Activated naive CD4-positive, alpha-beta T cell treated with anti-CD3 and anti-CD28 coated beads, Interleukin-2, amount 10 ng/mL, durations not matched to agents 7 days and 5 days (primary cell): ENCODE data around the gene HIGD1A.
"Not testable (repeated sequence)": the region's sequence is repeated elsewhere in the genome, so short reads cannot be mapped to it uniquely, and the experiment has no call there.

Experiments used
- CTCF ChIA-PET: fragments of 350-600 bp; sonication (Branson Sonifier 250); formaldehyde crosslinking; loops from one replicate; lab custom pipeline; 2021; ENCODE audit warnings: antibody characterized with exemption; lab: Charles Lee
- DNase-seq: peaks from one replicate; pipeline ENCODE4 v3.0.0-alpha.2; 2020
- H3K27ac Mint-ChIP-seq: one replicate; pipeline ENCODE4 v1.8.0; 2021; ENCODE audit warnings: mild to moderate bottlenecking, moderate library complexity, mixed read lengths
- H3K27me3 Mint-ChIP-seq: one replicate; pipeline ENCODE4 v1.8.0; 2021; ENCODE audit warnings: mild to moderate bottlenecking, mixed read lengths
- H3K36me3 Mint-ChIP-seq: one replicate; pipeline ENCODE4 v1.8.0; 2021; ENCODE audit warnings: mixed read lengths
- H3K4me1 Mint-ChIP-seq: one replicate; pipeline ENCODE4 v1.8.0; 2021; ENCODE audit warnings: mixed read lengths
- H3K4me3 Mint-ChIP-seq: one replicate; pipeline ENCODE4 v1.8.0; 2021; ENCODE audit warnings: mild to moderate bottlenecking, moderate library complexity, mixed read lengths
- H3K9me3 Mint-ChIP-seq: one replicate; pipeline ENCODE4 v1.8.0; 2021; ENCODE audit warnings: mixed read lengths

The HIGD1A gene

GRCh38 chr3:42819351-42819965 is 15.2 kb upstream of the HIGD1A start:
- CTCF ChIA-PET, result interaction anchor here (0.8 to 1.9 kb wide), 3 partner anchors 12 to 20 kb away, joined by 3 to 5 read pairs (median 4); no protein-coding TSS in a partner anchor
- no peak for DNase-seq
- no peaks in the 10 kb centered on the region for H3K4me1 Mint-ChIP-seq
- no peaks in the 10 kb centered on the region for H3K9me3 Mint-ChIP-seq
- no peak overlapping the region for H3K4me3 Mint-ChIP-seq
- H3K27ac Mint-ChIP-seq, result no peak overlapping the region
- H3K36me3 Mint-ChIP-seq, result no peaks in the 10 kb centered on the region
- H3K27me3 Mint-ChIP-seq, result peaks cover 6% of the 10 kb centered on the region

DNA sequence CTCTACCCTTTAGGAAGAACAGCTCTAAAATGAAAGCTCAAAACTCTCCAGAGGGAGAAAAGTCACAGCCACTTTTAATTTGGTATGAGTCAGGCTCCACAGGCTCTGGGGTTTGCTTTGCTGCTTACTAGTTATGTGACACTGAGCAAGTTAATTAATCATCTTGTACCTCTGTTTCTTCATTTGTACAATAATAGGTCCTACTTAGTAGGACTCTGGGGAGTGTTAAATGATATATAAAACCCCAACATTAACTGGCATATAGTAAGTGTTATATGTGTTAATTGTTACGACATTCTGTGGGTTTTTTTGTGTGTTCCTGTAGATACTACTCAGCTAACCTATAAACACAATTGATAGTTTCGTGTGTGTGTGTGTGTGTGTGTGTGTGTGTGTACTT is 11.5 kb upstream of the HIGD1A start:
- no peaks in the 10 kb centered on the region for H3K9me3 Mint-ChIP-seq
- DNase-seq, result no peak
- H3K4me3 Mint-ChIP-seq, result no peak overlapping the region
- H3K36me3 Mint-ChIP-seq, result no peaks in the 10 kb centered on the region
- CTCF ChIA-PET, result interaction anchor here (0.7 to 1.3 kb wide), 2 partner anchors 11 to 32 kb away, joined by 5 read pairs; no protein-coding TSS in a partner anchor
- no peaks in the 10 kb centered on the region for H3K4me1 Mint-ChIP-seq
- H3K27ac Mint-ChIP-seq, result no peak overlapping the region
- H3K27me3 Mint-ChIP-seq, result peaks cover 7% of the 10 kb centered on the region

GRCh38 chr3:42814914-42815507 is 10.7 kb upstream of the HIGD1A start:
- H3K9me3 Mint-ChIP-seq, result no peaks in the 10 kb centered on the region
- no peaks in the 10 kb centered on the region for H3K36me3 Mint-ChIP-seq
- H3K4me3 Mint-ChIP-seq, result no peak overlapping the region
- no peak for DNase-seq
- H3K27ac Mint-ChIP-seq, result no peak overlapping the region
- no peaks in the 10 kb centered on the region for H3K4me1 Mint-ChIP-seq
- H3K27me3 Mint-ChIP-seq, result peaks cover 10% of the 10 kb centered on the region
- CTCF ChIA-PET, result interaction anchor here (1.3 kb wide), 1 partner anchor 32 kb away, joined by 5 read pairs; no protein-coding TSS in a partner anchor

- Mint-ChIP-seq H3K4me3 (no peak overlapping the region), H3K9me3 (no peaks in the 10 kb centered on the region), H3K27ac (no peak overlapping the region), H3K27me3 (peaks cover 16% of the 10 kb centered on the region), H3K36me3 (no peaks in the 10 kb centered on the region), H3K4me1 (no peaks in the 10 kb centered on the region)
- CTCF ChIA-PET, result no interaction called here
- DNase-seq, result no peak
Measured at GRCh38 chr3:42814246-42814645, 10.0 kb upstream of the HIGD1A start.

- H3K36me3 Mint-ChIP-seq, CTCF ChIA-PET, H3K27ac Mint-ChIP-seq, H3K4me3 Mint-ChIP-seq, DNase-seq, H3K9me3 Mint-ChIP-seq, H3K4me1 Mint-ChIP-seq: not testable (repeated sequence)
- H3K27me3 Mint-ChIP-seq, result peaks cover 33% of the 10 kb centered on the region
Measured at GRCh38 chr3:42811118-42811883, 7.0 kb upstream of the HIGD1A start.

- H3K27me3 Mint-ChIP-seq, result peaks cover 37% of the 10 kb centered on the region
- H3K4me3 Mint-ChIP-seq, H3K4me1 Mint-ChIP-seq, CTCF ChIA-PET, H3K27ac Mint-ChIP-seq, H3K9me3 Mint-ChIP-seq, DNase-seq, H3K36me3 Mint-ChIP-seq: not testable (repeated sequence)
Measured at GRCh38 chr3:42810706-42811105, 6.4 kb upstream of the HIGD1A start.

GRCh38 chr3:42809202-42809601 is 4.9 kb upstream of the HIGD1A start, which contains the start of gene ACKR2:
Gene ACKR2, plus strand, starts transcription at chr3:42809445. Its CDS starts 55,058 bp downstream, at chr3:42864503.
- Mint-ChIP-seq H3K4me1 (peaks cover 9% of the 10 kb centered on the region), H3K27me3 (peaks cover 50% of the 10 kb centered on the region), H3K27ac (no peak within 1 kb of the TSS), H3K4me3 (no peak within 1 kb of the TSS), H3K36me3 (no peaks in the 10 kb centered on the region), H3K9me3 (no peaks in the 10 kb centered on the region)
- DNase-seq, result no peak
- CTCF ChIA-PET, result interaction anchor here (1.0 to 1.1 kb wide), 2 partner anchors 30 to 52 kb away, joined by 3 to 4 read pairs; no protein-coding TSS in a partner anchor

GRCh38 chr3:42807929-42808328 is 3.6 kb upstream of the HIGD1A start:
- DNase-seq, result no peak
- H3K27ac Mint-ChIP-seq, result no peak overlapping the region
- H3K27me3 Mint-ChIP-seq, result peaks cover 50% of the 10 kb centered on the region
- H3K4me1 Mint-ChIP-seq, result peaks cover 22% of the 10 kb centered on the region
- peaks cover 5% of the 10 kb centered on the region for H3K36me3 Mint-ChIP-seq
- H3K9me3 Mint-ChIP-seq, result no peaks in the 10 kb centered on the region
- CTCF ChIA-PET, result interaction anchor here (1.7 kb wide), 1 partner anchor 32 kb away, joined by 5 read pairs; no protein-coding TSS in a partner anchor
- no peak overlapping the region for H3K4me3 Mint-ChIP-seq

DNA sequence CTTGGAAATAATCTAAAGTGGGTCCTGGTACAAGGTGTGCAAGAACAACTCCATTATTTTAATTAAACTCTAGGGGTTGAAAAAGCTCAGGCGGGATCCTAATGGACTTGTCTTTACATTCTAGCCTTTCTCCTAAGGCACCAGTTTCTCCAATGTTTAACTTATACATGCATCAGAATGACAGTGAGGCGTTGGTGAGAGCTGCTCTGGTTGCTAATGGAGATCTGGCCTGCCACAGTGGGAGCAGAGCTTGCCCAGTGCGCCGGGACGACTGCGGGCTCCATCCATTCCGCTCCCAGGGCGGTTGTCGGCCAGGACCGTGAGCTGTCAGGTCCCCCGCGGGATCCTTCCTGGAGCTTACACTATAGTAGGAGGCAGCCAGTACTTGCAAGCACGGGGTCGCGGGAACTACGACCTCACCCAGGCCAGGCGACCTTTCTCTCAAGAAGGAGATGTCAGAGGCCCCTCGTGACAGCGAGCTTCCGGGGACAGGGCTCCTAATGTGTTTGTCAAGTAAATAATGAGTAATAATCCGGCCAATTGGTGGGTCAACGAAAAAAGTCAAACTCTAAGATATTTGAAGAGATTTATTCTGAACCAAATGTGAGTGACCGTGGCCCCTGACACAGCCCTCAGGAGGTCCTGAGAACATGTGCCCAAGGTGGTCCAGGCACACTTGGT is 991 bp upstream of the HIGD1A start:
- Mint-ChIP-seq H3K36me3 (peaks cover 10% of the 10 kb centered on the region), H3K4me3 (peak overlapping the region; percentile 96), H3K27me3 (peaks cover 40% of the 10 kb centered on the region), H3K27ac (no peak overlapping the region), H3K9me3 (no peaks in the 10 kb centered on the region), H3K4me1 (peaks cover 45% of the 10 kb centered on the region)
- DNase-seq, result peak; percentile 23
- CTCF ChIA-PET, result interaction anchor here (0.5 to 2.1 kb wide), 3 partner anchors 11 to 34 kb away, joined by 3 to 7 read pairs (median 5); no protein-coding TSS in a partner anchor

GRCh38 chr3:42804831-42805132 is 492 bp upstream of the HIGD1A start:
- no peak for DNase-seq
- CTCF ChIA-PET, result interaction anchor here (0.5 to 2.1 kb wide), 3 partner anchors 11 to 34 kb away, joined by 3 to 7 read pairs (median 5); no protein-coding TSS in a partner anchor
- Mint-ChIP-seq H3K27ac (no peak overlapping the region), H3K4me3 (peak overlapping the region; percentile 96), H3K9me3 (no peaks in the 10 kb centered on the region), H3K36me3 (peaks cover 10% of the 10 kb centered on the region), H3K4me1 (peaks cover 50% of the 10 kb centered on the region), H3K27me3 (peaks cover 39% of the 10 kb centered on the region)

DNA sequence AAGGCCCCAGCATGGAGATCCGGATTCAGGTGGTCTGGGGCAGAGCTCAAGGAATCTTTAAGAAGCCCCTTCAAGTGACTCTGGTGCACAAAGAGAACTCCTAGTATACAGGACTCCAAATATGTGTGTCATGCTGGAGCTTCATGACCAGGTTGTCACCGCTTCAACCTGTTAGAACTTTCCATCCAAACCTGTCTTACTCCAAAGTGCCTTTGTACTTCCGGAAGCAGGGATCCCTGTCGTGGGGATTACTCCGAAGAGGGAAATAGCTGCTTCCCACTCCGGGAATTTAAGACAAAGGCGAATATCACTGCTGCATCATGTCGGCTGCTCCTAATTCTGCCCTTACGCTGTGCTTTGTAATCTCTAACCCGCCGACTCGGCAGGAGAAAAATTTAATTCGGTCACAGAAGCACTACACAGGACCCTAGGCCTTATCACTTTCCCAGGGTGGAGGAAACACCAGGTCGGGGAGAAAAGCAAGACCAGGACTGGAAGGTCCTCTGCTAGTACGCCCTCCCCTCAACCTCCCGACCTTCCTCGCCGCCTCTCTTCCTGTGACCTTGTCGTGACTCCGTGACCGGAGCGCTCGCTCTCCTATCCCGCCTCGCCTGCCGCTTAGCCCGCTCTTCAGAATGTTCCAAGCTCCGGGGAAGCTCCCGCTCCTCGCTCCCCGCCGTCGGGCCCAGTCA is 730 bp downstream of the HIGD1A start:
- Mint-ChIP-seq H3K9me3 (no peaks in the 10 kb centered on the region), H3K4me1 (peaks cover 56% of the 10 kb centered on the region), H3K27me3 (peaks cover 26% of the 10 kb centered on the region)

DNA sequence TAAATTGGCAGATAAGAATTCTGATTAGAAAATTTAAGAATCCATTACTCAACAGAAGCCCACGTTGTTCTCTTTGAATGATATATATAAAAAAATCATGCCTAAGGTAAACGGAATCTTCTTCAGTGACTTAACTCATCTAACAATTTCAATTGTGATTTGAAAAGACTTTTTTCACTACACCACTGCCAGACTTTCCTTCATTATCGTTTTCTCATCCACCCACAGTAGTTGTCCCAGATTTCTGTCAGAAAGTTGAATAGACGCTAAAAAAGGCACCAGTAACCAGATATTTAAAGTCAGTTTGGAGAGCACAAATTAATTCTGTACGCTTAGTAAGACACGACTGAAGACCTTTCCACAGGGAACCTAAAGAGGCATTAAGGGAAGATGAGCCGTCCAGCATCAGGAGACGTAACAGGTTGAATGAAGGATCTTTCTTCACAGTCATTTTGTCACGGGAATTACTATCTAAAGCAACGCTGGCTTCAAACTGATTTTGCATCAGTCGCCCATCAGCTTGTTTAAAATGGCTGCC is 1.3 kb downstream of the HIGD1A start:
- Mint-ChIP-seq H3K4me1 (peaks cover 56% of the 10 kb centered on the region), H3K36me3 (peaks cover 12% of the 10 kb centered on the region), H3K27me3 (peaks cover 24% of the 10 kb centered on the region), H3K9me3 (no peaks in the 10 kb centered on the region), H3K27ac (no peak overlapping the region), H3K4me3 (peak overlapping the region; percentile 96)
- CTCF ChIA-PET, result interaction anchor here (0.7 to 1.0 kb wide), 2 partner anchors 9 to 37 kb away, joined by 3 to 4 read pairs; no protein-coding TSS in a partner anchor
- DNase-seq, result no peak

More for the DNA sequence above, 730 bp downstream of the HIGD1A start:
- peak; percentile 61 for DNase-seq
- Mint-ChIP-seq H3K36me3 (peaks cover 12% of the 10 kb centered on the region), H3K4me3 (peak overlapping the region; percentile 96), H3K27ac (peak overlapping the region; percentile 93)
- CTCF ChIA-PET, result interaction anchor here (0.7 to 2.1 kb wide), 4 partner anchors 9 to 78 kb away, joined by 3 to 7 read pairs (median 4); no protein-coding TSS in a partner anchor

GRCh38 chr3:42801784-42802183 is 2.5 kb downstream of the HIGD1A start:
- DNase-seq, result no peak
- CTCF ChIA-PET, result no interaction called here
- Mint-ChIP-seq H3K27me3 (peaks cover 22% of the 10 kb centered on the region), H3K4me1 (peaks cover 56% of the 10 kb centered on the region), H3K27ac (no peak overlapping the region), H3K36me3 (peaks cover 12% of the 10 kb centered on the region), H3K9me3 (no peaks in the 10 kb centered on the region), H3K4me3 (no peak overlapping the region)
